Mucosa of descending colon (tissue), 3 donors: ENCODE data around the gene ULK1. TPM values are rescaled to one million over a fixed set of nuclear protein-coding genes. Genes with fewer than 3 reads are reported as not detected.
"Not testable (repeated sequence)": the region's sequence is repeated elsewhere in the genome, so short reads cannot be mapped to it uniquely, and the experiment has no call there.

Experiments
- ATAC-seq: fragments of 200-7000 bp; cut with Tn5 transposase; one replicate; pipeline ENCODE4 v1.9.1; 2020; ENCODE audit warnings: mild to moderate bottlenecking, moderate library complexity
- DNase-seq, 3 donors: peaks; one replicate each; pipeline ENCODE4 v3.0.0-alpha.2; 2020
- H3K36me3 ChIP-seq: fragments of 200-600 bp; one replicate; pipeline ENCODE4 v1.8.0; 2021; ENCODE audit warnings: low read depth, mild to moderate bottlenecking
- H3K4me1 ChIP-seq: fragments of 200-600 bp; one replicate; pipeline ENCODE4 v1.8.0; 2021; ENCODE audit warnings: low read depth, mild to moderate bottlenecking
- H3K4me3 ChIP-seq: fragments of 200-600 bp; one replicate; pipeline ENCODE4 v1.8.0; 2021; ENCODE audit warnings: mild to moderate bottlenecking
- H3K9me3 ChIP-seq: fragments of 200-600 bp; one replicate; pipeline ENCODE4 v1.8.0; 2021; ENCODE audit warnings: mild to moderate bottlenecking
- intact Hi-C, 2 donors: fragments of 100-400 bp; cut with DNase I in 1 of 2; cut with micrococcal nuclease in 1 of 2; formaldehyde crosslinking; loops; one replicate each; pipeline versions ENCODE4 v1.11.0 to v1.11.1; 2022; cut with DNase I, micrococcal nuclease
- total RNA-seq, 3 donors: library from RNA; stranded (reverse); fragmentation: NEBNext Ultra II Directional in 2 of 3; extraction: Animal tissue kit (Norgen Biotek cat#: 25700) in 2 of 3; gene quantifications; one replicate each; pipeline versions ENCODE4 v1.2.1 to v1.2.4, GENCODE V29; 2021 to 2023
- TF ChIP-seq, protein P1 (sequence below): fragments of 200-600 bp; IDR thresholded peaks from one replicate; pipeline ENCODE4 v1.8.0; 2022; ENCODE audit warnings: antibody characterized with exemption, mild to moderate bottlenecking
- donor health status: DM: no; HTN: no; CAD: no; lungs with moderate emphysema.
- donor health status: DM: no; HTN: no; CAD: no.
- donor health status: DM: no; HTN: yes; CAD: no.

The ULK1 gene
- total RNA-seq, 3 donors from 2014 or later = 20.0 to 60.4 (median 28.3) TPM

DNA sequence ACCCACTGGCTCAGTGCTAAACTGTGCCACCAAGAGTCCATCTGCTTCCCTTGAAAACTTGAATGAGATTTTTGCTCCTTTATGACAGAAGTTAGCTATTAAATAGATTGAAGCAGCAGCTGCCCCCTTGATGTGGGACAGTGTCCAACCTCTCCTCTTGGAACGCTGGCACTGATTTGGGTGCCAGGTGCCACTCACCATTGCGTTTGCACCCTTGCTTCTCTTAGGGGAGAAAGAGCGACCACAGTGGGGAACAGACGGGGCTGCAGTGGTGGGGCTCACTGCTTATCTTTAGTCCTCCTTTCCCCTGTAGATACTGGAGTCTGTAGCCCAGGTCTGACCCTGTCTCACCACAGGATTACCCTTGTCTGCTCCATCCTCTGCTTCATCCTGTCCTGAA lies 64.7 kb downstream of the ULK1 start:
- no peak for ATAC-seq
- DNase-seq = no peak
- intact Hi-C loops = no loop called here
- H3K9me3 ChIP-seq = no peaks in the 10 kb centered on the region
- TF ChIP-seq, protein P1, sequence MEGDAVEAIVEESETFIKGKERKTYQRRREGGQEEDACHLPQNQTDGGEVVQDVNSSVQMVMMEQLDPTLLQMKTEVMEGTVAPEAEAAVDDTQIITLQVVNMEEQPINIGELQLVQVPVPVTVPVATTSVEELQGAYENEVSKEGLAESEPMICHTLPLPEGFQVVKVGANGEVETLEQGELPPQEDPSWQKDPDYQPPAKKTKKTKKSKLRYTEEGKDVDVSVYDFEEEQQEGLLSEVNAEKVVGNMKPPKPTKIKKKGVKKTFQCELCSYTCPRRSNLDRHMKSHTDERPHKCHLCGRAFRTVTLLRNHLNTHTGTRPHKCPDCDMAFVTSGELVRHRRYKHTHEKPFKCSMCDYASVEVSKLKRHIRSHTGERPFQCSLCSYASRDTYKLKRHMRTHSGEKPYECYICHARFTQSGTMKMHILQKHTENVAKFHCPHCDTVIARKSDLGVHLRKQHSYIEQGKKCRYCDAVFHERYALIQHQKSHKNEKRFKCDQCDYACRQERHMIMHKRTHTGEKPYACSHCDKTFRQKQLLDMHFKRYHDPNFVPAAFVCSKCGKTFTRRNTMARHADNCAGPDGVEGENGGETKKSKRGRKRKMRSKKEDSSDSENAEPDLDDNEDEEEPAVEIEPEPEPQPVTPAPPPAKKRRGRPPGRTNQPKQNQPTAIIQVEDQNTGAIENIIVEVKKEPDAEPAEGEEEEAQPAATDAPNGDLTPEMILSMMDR = no peak
- H3K36me3 ChIP-seq = no peaks in the 10 kb centered on the region
- H3K4me3 ChIP-seq = no peak overlapping the region
- peaks cover 12% of the 10 kb centered on the region for H3K4me1 ChIP-seq

DNA sequence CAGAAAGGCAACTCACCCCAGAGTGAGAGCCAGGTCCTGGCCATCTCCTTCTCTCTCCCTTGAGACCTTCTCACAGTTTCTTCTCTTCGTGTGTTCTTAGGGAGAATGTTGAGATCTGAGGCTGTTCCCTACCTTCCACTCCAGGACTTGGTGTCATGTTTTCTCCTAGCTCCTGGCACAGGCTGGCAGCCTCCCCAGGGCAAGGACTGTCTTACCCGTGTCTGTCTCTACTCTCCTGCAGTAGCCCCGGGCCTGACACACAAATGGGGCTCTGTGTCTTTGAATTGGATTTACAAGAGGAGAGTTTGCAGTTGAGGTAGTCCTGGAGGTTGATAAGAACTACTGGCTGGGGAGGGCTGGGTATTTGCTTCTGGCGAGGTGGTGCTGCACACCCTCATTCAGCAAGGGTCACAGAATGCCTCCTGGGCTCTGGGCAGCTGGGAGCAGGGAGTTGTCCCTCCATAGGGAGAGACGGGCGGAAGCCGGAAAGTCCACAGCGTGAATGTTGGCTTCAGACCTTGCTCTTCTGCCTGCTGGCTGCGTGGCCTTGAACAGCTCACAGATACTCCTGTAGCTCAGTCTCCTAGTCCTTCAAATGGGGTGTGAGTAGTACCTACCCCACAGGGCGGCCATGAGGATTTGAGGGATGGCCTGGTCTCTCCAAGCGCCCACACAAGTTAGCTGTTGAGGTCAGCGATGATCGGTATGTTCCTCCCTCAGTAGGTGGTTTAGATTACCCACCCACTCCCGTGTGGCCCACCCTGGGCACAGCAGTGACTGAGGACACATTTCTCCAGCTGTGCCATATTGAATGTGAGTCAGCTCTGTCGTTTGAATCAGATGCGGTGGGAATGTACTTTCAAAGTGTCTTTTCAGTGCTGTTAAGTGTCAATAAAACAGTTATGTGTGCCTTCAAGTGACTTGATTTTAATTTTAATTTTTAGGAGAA lies 65.5 kb downstream of the ULK1 start:
- no peak for DNase-seq
- intact Hi-C loops = no loop called here
- no peak overlapping the region for H3K4me3 ChIP-seq
- H3K4me1 ChIP-seq = peaks cover 12% of the 10 kb centered on the region
- H3K36me3 ChIP-seq = no peaks in the 10 kb centered on the region
- no peaks in the 10 kb centered on the region for H3K9me3 ChIP-seq
- ATAC-seq = no peak
- TF ChIP-seq, protein P1 = no peak

DNA sequence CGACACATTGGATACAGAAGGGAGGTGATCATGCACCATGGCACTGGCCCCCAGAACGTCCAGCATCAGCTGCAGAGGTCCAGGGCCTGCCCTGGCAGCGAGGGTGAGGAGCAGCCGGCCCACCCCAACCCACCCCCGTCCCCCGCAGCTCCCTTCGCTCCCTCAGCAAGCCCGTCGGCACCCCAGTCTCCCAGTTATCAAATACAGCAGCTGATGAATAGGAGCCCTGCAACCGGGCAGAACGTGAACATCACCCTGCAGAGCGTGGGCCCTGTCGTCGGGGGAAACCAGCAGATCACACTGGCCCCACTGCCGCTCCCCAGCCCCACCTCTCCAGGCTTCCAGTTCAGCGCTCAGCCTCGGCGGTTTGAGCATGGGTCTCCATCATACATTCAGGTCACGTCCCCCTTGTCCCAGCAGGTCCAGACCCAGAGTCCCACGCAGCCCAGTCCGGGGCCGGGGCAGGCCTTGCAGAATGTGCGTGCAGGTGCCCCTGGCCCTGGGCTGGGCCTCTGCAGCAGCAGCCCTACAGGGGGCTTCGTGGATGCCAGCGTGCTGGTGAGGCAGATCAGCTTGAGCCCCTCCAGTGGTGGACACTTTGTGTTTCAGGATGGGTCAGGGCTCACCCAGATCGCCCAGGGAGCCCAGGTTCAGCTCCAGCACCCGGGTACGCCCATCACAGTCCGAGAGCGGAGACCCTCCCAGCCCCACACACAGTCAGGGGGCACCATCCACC lies 66.3 kb downstream of the ULK1 start:
- H3K4me1 ChIP-seq = peaks cover 12% of the 10 kb centered on the region
- H3K9me3 ChIP-seq, DNase-seq, H3K36me3 ChIP-seq, ATAC-seq, H3K4me3 ChIP-seq, intact Hi-C loops: not testable (repeated sequence)

DNA sequence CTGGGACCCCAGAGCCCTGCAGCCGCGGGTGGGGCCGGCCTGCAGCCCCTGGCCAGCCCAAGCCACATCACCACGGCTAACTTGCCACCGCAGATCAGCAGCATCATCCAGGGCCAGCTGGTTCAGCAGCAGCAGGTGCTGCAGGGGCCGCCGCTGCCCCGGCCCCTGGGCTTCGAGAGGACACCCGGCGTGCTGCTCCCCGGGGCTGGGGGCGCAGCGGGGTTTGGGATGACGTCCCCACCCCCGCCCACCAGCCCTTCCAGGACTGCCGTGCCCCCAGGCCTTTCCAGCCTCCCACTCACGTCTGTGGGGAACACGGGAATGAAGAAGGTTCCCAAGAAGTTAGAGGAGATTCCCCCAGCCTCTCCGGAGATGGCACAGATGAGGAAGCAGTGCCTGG lies 66.9 kb downstream of the ULK1 start:
- ATAC-seq, intact Hi-C loops, DNase-seq, H3K9me3 ChIP-seq, H3K4me3 ChIP-seq, H3K36me3 ChIP-seq, H3K4me1 ChIP-seq: not testable (repeated sequence)

DNA sequence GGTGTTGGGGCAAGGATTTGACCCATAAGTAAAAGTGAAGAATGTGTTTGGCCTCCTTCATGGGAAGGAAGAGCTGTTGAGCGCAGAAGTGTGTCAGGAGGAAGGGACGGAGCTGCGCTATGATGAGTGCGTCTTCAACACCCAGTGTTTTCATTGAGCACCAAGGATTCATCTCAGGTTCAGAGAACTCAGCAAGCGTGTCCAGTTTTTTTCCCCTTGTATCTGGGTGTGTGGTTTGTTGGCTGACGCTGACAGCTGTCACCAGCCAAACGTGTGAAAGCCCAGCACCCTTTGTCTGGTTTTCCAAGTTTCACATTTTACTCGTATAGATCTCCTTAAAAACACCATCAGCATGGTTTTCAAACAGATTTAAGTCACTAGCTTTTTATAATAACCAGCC lies 67.6 kb downstream of the ULK1 start:
- TF ChIP-seq, protein P1 = no peak
- Histone ChIP-seq H3K4me1 (peaks cover under 1% of the 10 kb centered on the region), H3K4me3 (no peak overlapping the region), H3K9me3 (no peaks in the 10 kb centered on the region), H3K36me3 (no peaks in the 10 kb centered on the region)
- ATAC-seq (no peak), DNase-seq (no peak)
- intact Hi-C loops = no loop called here

DNA sequence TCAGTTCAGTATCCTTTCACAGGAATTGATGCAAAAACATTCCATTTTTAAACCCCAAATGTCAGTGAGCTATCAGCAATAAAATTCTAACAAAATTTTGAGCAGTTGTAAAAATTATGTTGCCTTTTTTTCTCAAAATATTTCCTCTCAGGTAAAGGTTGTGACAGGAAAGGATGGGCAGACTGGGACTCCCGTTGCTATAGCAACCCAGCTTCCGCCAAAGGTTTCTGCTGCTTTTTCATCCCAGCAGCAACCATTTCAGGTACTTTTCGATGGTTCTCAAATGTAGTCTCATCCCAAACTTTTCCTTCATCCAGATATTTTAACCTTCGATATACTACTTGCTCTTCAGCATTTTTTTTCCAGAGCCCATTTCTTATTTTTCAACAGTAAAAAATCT lies 69.0 kb downstream of the ULK1 start:
- DNase-seq (no peak), ATAC-seq (no peak)
- intact Hi-C loops = no loop called here
- no peaks in the 10 kb centered on the region for H3K4me1 ChIP-seq
- no peak overlapping the region for H3K4me3 ChIP-seq
- TF ChIP-seq, protein P1 = no peak
- no peaks in the 10 kb centered on the region for H3K36me3 ChIP-seq
- no peaks in the 10 kb centered on the region for H3K9me3 ChIP-seq
